Aorta (tissue), 5 donors: ENCODE results near the gene SHB. TPM values are rescaled to one million over a fixed set of nuclear protein-coding genes. Genes with fewer than 3 reads are reported as not detected.
A peak's percentile ranks its signal among the peaks of the same experiment; 100 is the strongest.

ENCODE experiments used
- ATAC-seq: fragments of 200-7000 bp; cut with Tn5 transposase; one replicate; pipeline ENCODE4 v1.9.1; 2022; ENCODE audit warnings: moderate library complexity; ENCODE audit not compliant: low FRiP score
- DNase-seq, 2 donors: peaks; one replicate each; pipeline ENCODE4 v3.0.0-alpha.2; 2020
- H3K27ac ChIP-seq, 2 donors: one replicate each; pipeline ENCODE4 v1.5.1; 2013; ENCODE audit warnings: low read length in 2 of 2, mild to moderate bottlenecking in 2 of 2, moderate library complexity in 2 of 2, control low read depth in 1 of 2, inconsistent platforms in 1 of 2, low read depth in 1 of 2
- H3K27me3 ChIP-seq, 2 donors: one replicate each; pipeline ENCODE4 v1.6.1; 2013; ENCODE audit warnings: control low read depth in 1 of 2, low read length in 1 of 2, mild to moderate bottlenecking in 1 of 2, moderate library complexity in 1 of 2; ENCODE audit not compliant: insufficient read depth in 2 of 2, control insufficient read depth in 1 of 2
- H3K36me3 ChIP-seq, 2 donors: one replicate each; pipeline ENCODE4 v1.6.1; 2013; ENCODE audit warnings: control low read depth in 1 of 2, low read length in 1 of 2, mild to moderate bottlenecking in 1 of 2; ENCODE audit not compliant: insufficient read depth in 2 of 2, control insufficient read depth in 1 of 2
- H3K4me1 ChIP-seq, 2 donors: one replicate each; pipeline ENCODE4 v1.6.1; 2013; ENCODE audit warnings: low read length in 2 of 2, control low read depth in 1 of 2, mild to moderate bottlenecking in 1 of 2, moderate library complexity in 1 of 2; ENCODE audit not compliant: insufficient read depth in 2 of 2, control insufficient read depth in 1 of 2
- H3K4me3 ChIP-seq, 2 donors: one replicate each; pipeline ENCODE4 v1.5.1; 2013; ENCODE audit warnings: low read length in 2 of 2, control low read depth in 1 of 2, mild to moderate bottlenecking in 1 of 2
- H3K9me3 ChIP-seq: one replicate; pipeline ENCODE4 v1.6.1; 2013; ENCODE audit warnings: mild to moderate bottlenecking, low read length; ENCODE audit not compliant: control insufficient read depth
- WGBS, 2 donors: extraction: QIAGEN DNeasy Blood & Tissue Kit; methylation state at CpG; one replicate each; pipeline ENCODE4 v1.1.7; 2013; 5-methylcytosine and 5-hydroxymethylcytosine counted together
- intact Hi-C, 2 donors: fragments of 100-400 bp; cut with DNase I; formaldehyde crosslinking; loops; one replicate each; pipeline versions ENCODE4 v1.14.2 to v1.15.0; 2022
- polyA plus RNA-seq, 2 donors: library from polyadenylated mRNA; stranded (reverse); fragments of 200-250 nt; gene quantifications; one replicate each; pipeline ENCODE4 v1.2.3, GENCODE V29; 2013
- total RNA-seq, 2 donors: library from RNA; stranded (reverse); fragmentation: NEBNext Ultra II Directional; extraction: Animal tissue kit (Norgen Biotek cat#: 25700); gene quantifications; one replicate each; pipeline ENCODE4 v1.2.1, GENCODE V29; 2021
- donor health status: healthy with polysubstance abuse.
- donor health status: Bipolar disorder and iron deficiency.
- donor health status: DM: no; HTN: no; CAD: no.
- donor health status: DM: no; HTN: no; CAD: no.
- donor health status: DM: yes; HTN: yes; CAD: no.

The SHB gene
- total and polyA plus RNA-seq, 4 donors: 3.5 to 29.3 (median 17.2) TPM

DNA sequence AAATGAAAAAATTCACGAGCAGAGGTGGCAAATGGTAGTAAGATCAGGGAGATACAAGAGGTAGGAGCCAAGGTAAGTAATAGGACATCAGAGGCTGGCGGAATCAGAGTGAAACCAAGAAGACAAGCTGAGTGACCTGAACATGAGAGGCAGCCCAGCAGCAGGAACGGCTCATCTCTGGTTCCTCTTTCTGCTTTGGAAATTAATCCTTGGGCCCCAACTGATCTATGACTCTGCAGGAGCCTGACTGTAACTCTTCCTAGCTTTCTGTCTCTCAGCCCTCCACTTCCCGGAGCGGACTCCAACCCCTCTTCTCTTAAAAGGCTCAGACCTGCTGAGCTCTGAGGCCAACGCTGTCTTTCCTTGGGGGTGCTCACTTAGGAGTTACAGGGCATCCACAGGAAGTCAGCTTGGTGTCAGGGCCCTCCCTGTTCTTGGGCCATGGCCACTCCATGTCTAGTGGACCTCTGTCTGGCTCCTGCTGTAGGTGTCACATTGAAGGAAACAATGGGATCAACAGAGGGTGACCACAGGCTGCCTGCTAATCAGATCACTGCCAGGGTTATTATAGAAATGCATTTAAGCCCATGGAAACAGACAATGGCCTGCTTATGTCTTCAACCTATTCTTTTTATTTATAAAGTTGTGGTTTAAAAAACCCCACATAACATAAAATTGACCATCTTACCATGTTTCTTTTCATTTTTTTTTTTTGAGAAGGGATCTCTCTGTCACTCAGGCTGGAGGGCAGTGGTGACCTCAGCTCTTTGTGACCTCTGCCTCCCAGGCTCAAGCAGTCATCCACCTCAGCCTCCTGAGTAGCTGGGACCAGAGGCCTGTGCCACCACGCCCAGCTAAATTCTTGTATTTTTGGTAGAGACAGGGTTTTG, 22.5 kb upstream of the SHB start:
- no peak for DNase-seq
- Histone ChIP-seq H3K9me3 (no peaks in the 10 kb centered on the region), H3K36me3 (no peaks in the 10 kb centered on the region), H3K4me3 (no peak overlapping the region), H3K27ac (no peak overlapping the region), H3K27me3 (no peaks in the 10 kb centered on the region), H3K4me1 (no peaks in the 10 kb centered on the region)
- 90 to 94% methylated on average over 7 of the region's 7 CpGs for WGBS, 2 donors
- intact Hi-C loops: loop anchor here in 1 of 2 donors (10.0 kb wide), 1 partner anchor 333 kb away; the partner anchor contains the start of gene IGFBPL1
- no peak for ATAC-seq

DNA sequence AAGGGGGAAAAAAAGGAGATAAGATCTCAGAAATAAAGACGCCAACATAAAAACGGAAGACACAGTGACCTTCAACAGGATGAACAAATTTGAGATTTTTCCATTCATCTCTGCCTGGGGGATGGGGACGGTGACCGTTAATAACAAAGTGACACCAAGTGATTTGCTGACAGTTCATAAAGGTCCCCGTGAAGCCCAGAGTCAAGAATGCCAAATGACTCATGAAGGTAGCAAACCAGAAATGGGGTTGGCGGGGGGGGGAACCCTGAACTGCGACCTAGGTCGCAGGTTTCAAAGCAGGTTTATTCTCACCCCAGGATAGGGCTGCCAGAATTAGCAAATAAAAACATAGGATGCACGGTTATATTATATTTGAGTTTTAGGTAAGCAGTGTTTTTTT, 21.1 kb upstream of the SHB start:
- Histone ChIP-seq H3K36me3 (no peaks in the 10 kb centered on the region), H3K27ac (no peak overlapping the region), H3K4me1 (no peaks in the 10 kb centered on the region), H3K27me3 (no peaks in the 10 kb centered on the region), H3K9me3 (no peaks in the 10 kb centered on the region), H3K4me3 (no peak overlapping the region)
- WGBS, 2 donors: 83 to 88% methylated on average over 9 of the region's 9 CpGs
- ATAC-seq: no peak
- no peak for DNase-seq
- intact Hi-C loops: loop anchor here in 1 of 2 donors (10.0 kb wide), 1 partner anchor 335 kb away; the partner anchor contains the start of gene IGFBPL1

DNA sequence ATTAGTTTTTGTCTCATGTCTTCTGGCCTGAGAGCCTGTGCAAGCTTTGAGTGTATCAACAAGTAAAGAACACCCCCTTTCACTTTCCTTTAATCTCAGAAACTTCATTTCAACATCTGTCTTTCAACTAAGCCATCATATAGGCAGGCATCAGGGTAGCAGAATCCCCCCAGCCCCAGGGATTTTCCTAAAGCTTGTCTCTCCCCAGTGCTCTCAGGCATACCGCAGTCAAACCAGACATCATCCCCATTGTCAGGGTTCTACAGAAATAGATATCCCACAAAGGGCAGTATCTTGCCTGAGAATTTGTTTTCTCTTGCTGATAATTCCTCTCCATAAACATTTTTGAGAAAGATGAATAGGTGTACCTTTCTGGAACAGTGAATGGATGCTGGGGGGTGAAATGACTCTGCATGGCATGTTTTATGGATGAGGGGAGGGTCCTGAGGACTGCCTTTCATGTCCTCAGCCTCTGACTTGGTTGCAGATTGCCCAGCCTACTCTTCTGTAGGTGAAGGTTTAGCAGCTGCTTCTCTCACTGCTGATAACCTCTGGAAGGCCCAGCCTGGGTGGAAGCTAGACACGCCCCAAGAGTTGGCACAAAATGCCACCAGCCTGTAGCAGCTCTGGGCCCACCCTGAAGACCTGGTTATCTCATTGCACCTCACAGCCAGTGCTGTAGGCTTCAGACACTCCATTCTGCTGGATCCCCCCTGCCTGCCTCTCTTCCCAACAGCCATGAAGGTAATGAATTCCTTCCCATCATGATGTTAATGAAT, 20.5 kb upstream of the SHB start:
- intact Hi-C loops: loop anchor here (5.0 to 10.0 kb wide), 4 partner anchors 172 to 335 kb away; partner anchors contain the start of gene IGFBPL1 (in 1 of the 2)
- Histone ChIP-seq H3K27me3 (no peaks in the 10 kb centered on the region), H3K9me3 (no peaks in the 10 kb centered on the region), H3K4me1 (no peaks in the 10 kb centered on the region), H3K4me3 (no peak overlapping the region), H3K36me3 (no peaks in the 10 kb centered on the region), H3K27ac (no peak overlapping the region)
- ATAC-seq (no peak), DNase-seq (no peak)
- WGBS, 2 donors: 94 to 100% methylated on average over 2 of the region's 2 CpGs

DNA sequence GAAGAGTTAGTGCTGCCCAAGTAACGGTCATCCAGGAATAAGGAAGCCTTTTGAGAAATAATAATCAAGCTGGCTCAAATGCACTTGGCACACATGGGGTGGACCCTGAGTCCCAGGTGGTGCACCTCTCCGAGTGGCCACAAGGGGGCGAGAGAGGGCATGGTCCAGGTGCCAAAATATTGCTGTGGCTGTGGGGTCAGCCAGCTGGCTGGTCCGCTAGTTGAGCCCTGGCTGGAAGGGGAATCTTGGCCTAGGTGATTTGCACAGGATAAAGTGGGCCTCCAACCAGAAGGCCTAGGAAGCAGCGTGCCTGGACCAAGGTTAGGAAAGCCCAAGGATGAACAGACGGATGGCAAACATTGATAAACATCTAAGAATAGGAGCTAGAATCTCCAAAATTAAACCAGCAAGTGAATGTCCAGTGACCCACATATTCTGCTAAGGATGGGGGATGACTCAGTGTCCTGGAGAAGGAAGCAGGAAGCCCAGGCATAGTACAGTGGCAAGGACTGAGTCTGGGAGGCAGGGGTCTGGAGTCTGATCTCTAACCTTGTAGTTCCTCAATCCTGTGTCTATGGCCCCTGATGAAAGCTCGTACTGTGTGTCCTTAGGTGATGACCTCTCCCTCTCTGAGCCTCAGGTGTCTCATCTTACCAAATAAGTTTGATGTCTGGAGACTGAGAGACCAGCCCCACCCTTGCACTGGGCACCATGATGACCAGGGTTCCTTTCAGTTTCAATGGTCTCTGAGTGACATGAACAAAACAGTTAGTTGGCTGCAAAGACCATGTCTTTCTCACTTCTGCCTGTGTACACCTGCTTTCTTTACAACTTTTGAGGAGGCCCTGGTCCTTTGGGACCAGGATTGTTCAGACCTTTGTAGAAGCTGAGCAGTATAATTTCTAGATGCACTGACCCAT, 19.2 kb upstream of the SHB start:
- intact Hi-C loops: loop anchor here (5.0 kb wide), 3 partner anchors 171 to 274 kb away; no protein-coding TSS in a partner anchor
- ATAC-seq: peak; percentile 85
- WGBS, 2 donors: 22 to 23% methylated on average over 7 of the region's 7 CpGs

DNA sequence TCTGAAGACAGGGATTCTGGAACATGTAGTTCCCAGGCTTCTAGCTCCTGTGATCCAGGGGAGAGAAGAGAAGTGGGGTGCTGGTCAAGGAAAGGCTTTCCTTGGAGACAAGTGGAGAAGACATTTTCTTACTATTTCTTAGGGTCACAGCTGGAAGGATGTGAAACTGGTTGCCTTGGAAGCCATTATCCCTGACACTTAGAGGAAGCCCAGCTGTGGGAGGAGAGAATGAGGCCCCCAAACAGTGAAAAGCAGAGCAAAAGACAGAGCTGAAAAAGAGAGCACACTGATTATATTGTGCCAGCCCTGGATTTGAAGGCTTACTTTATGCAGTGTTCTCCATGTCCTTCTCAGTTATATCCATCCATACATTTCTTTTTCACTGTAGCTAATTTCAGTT, 17.5 kb upstream of the SHB start:
- H3K4me3 ChIP-seq: no peak overlapping the region
- H3K27ac ChIP-seq: no peak overlapping the region
- ATAC-seq (no peak), DNase-seq (no peak)
- peaks cover 0 to 2% of the 10 kb centered on the region in 2 donors for H3K4me1 ChIP-seq
- no peaks in the 10 kb centered on the region for H3K27me3 ChIP-seq
- H3K9me3 ChIP-seq: no peaks in the 10 kb centered on the region
- H3K36me3 ChIP-seq: no peaks in the 10 kb centered on the region
- intact Hi-C loops: loop anchor here (5.0 kb wide), 3 partner anchors 169 to 276 kb away; no protein-coding TSS in a partner anchor

More for the DNA sequence above, 19.2 kb upstream of the SHB start:
- DNase-seq: peak; percentile 79 to 93
- no peak overlapping the region for H3K27ac ChIP-seq
- no peak overlapping the region for H3K4me3 ChIP-seq
- H3K36me3 ChIP-seq: no peaks in the 10 kb centered on the region
- no peaks in the 10 kb centered on the region for H3K9me3 ChIP-seq
- no peaks in the 10 kb centered on the region for H3K4me1 ChIP-seq
- H3K27me3 ChIP-seq: no peaks in the 10 kb centered on the region

DNA sequence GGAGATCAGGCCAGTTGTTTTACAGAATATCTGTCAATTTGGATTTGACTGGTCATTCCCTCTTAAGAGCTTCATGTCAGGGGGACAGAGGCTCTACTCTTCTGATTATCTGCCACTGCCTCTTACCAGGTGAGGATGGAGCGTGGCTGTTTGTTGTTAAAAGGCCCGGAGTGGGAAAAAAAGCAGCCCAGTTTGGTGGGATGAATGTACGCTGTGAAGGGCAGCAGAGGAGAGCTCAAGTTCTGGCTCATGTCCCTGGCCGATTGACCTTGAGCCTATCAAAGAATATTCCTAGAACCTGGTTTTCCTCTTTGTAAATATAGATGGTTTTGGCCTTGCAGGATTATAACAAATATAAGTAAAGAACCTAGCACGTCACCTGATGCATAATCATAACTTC, 16.3 kb upstream of the SHB start:
- WGBS, 2 donors: 86 to 88% methylated on average over 5 of the region's 5 CpGs
- no peak overlapping the region for H3K27ac ChIP-seq
- H3K4me3 ChIP-seq: no peak overlapping the region
- no peaks in the 10 kb centered on the region for H3K9me3 ChIP-seq
- ATAC-seq: no peak
- peaks cover 0 to 2% of the 10 kb centered on the region in 2 donors for H3K4me1 ChIP-seq
- no peaks in the 10 kb centered on the region for H3K27me3 ChIP-seq
- H3K36me3 ChIP-seq: no peaks in the 10 kb centered on the region
- DNase-seq: no peak
- intact Hi-C loops: loop anchor here (5.0 kb wide), 3 partner anchors 168 to 277 kb away; no protein-coding TSS in a partner anchor

DNA sequence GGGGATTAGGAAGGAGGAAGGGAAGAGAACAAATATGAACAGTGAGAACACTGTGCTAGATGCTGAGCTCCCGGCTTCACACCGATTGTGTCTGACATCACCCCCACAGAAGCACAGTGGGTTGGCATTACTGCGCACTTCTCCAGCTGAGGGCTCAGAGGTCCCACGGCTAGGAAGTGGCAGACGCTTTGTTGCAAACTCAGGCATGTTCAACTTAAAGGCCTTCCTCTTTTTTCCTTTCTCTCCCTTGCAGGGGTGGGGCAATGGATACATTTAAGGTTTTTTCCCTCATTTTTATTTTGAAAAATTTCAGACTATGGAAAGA, 15.5 kb upstream of the SHB start:
- no peak overlapping the region for H3K27ac ChIP-seq
- no peaks in the 10 kb centered on the region for H3K36me3 ChIP-seq
- H3K4me3 ChIP-seq: no peak overlapping the region
- WGBS, 2 donors: 79 to 84% methylated on average over 5 of the region's 5 CpGs
- no peak for ATAC-seq
- H3K4me1 ChIP-seq: peaks cover 0 to 2% of the 10 kb centered on the region in 2 donors
- no peaks in the 10 kb centered on the region for H3K27me3 ChIP-seq
- H3K9me3 ChIP-seq: no peaks in the 10 kb centered on the region
- DNase-seq: peak in 1 of 2 donors; percentile 80
- intact Hi-C loops: no loop called here
